Measurements from ENCODE around the gene DDX54.

Gene DDX54

GRCh38 chr12:113165521-113166450, 19.5 kb downstream of the DDX54 start:
- peaks cover 49% of the 10 kb centered on the region for H3K36me3 ChIP-seq (ENCODE audit: insufficient read depth, low read length)
- H3K9ac ChIP-seq (ENCODE audit: insufficient read length) = no peak overlapping the region
- no peak overlapping the region for H3K4me3 ChIP-seq
- no peak for DNase-seq (ENCODE audit: low read depth, low spot score)
- no peak for TF ChIP-seq FOXP2 (optimal IDR thresholded peaks at IDR 0.05; ENCODE audit: control extremely low read depth, extremely low read length, insufficient read depth)
- TF ChIP-seq EZH2 (IDR thresholded peaks at IDR 0.05) = no peak
- TF ChIP-seq POLR2AphosphoS5 (IDR thresholded peaks at IDR 0.05; ENCODE audit: borderline replicate concordance, low read depth, low read length) = no peak
- H3K27ac ChIP-seq = no peak overlapping the region
- H3K9me3 ChIP-seq (ENCODE audit: low read depth, low read length) = no peaks in the 10 kb centered on the region

GRCh38 chr12:113164014-113164413, 21.3 kb downstream of the DDX54 start:
- peaks cover 52% of the 10 kb centered on the region for H3K36me3 ChIP-seq (ENCODE audit: insufficient read depth, low read length)
- TF ChIP-seq POLR2AphosphoS5 (IDR thresholded peaks at IDR 0.05; ENCODE audit: borderline replicate concordance, low read depth, low read length) (no peak), FOXP2 (optimal IDR thresholded peaks at IDR 0.05; ENCODE audit: control extremely low read depth, extremely low read length, insufficient read depth) (no peak), EZH2 (IDR thresholded peaks at IDR 0.05) (no peak)
- H3K9me3 ChIP-seq (ENCODE audit: low read depth, low read length) = no peaks in the 10 kb centered on the region
- DNase-seq (ENCODE audit: low read depth, low spot score) = no peak
- no peak overlapping the region for H3K4me3 ChIP-seq
- H3K27ac ChIP-seq = no peak overlapping the region
- H3K9ac ChIP-seq (ENCODE audit: insufficient read length) = no peak overlapping the region

- H3K36me3 ChIP-seq (ENCODE audit: insufficient read depth, low read length) = peaks cover 52% of the 10 kb centered on the region
- TF ChIP-seq FOXP2 (optimal IDR thresholded peaks at IDR 0.05; ENCODE audit: control extremely low read depth, extremely low read length, insufficient read depth) (no peak), EZH2 (IDR thresholded peaks at IDR 0.05) (no peak), POLR2AphosphoS5 (IDR thresholded peaks at IDR 0.05; ENCODE audit: borderline replicate concordance, low read depth, low read length) (no peak)
- H3K27ac ChIP-seq = no peak overlapping the region
- no peak overlapping the region for H3K4me3 ChIP-seq
- no peak for DNase-seq (ENCODE audit: low read depth, low spot score)
- no peak overlapping the region for H3K9ac ChIP-seq (ENCODE audit: insufficient read length)
- no peaks in the 10 kb centered on the region for H3K9me3 ChIP-seq (ENCODE audit: low read depth, low read length)
Measured at GRCh38 chr12:113163030-113163360, 22.3 kb downstream of the DDX54 start.

- Histone ChIP-seq H3K27ac (no peak overlapping the region), H3K4me3 (no peak overlapping the region), H3K36me3 (ENCODE audit: insufficient read depth, low read length) (peaks cover 49% of the 10 kb centered on the region), H3K9ac (ENCODE audit: insufficient read length) (no peak overlapping the region), H3K9me3 (ENCODE audit: low read depth, low read length) (no peaks in the 10 kb centered on the region)
- no peak for DNase-seq (ENCODE audit: low read depth, low spot score)
- TF ChIP-seq EZH2 (IDR thresholded peaks at IDR 0.05) (no peak), FOXP2 (optimal IDR thresholded peaks at IDR 0.05; ENCODE audit: control extremely low read depth, extremely low read length, insufficient read depth) (no peak), POLR2AphosphoS5 (IDR thresholded peaks at IDR 0.05; ENCODE audit: borderline replicate concordance, low read depth, low read length) (no peak; the same call in 1 of the 2 replicates)
Measured at GRCh38 chr12:113162102-113163029, 22.9 kb downstream of the DDX54 start.

GRCh38 chr12:113161415-113162016, 23.8 kb downstream of the DDX54 start:
- Histone ChIP-seq H3K9me3 (ENCODE audit: low read depth, low read length) (no peaks in the 10 kb centered on the region), H3K9ac (ENCODE audit: insufficient read length) (no peak overlapping the region), H3K36me3 (ENCODE audit: insufficient read depth, low read length) (peaks cover 49% of the 10 kb centered on the region), H3K4me3 (no peak overlapping the region), H3K27ac (no peak overlapping the region)
- TF ChIP-seq EZH2 (IDR thresholded peaks at IDR 0.05) (no peak), POLR2AphosphoS5 (IDR thresholded peaks at IDR 0.05; ENCODE audit: borderline replicate concordance, low read depth, low read length) (no peak; the same call in 1 of the 2 replicates), FOXP2 (optimal IDR thresholded peaks at IDR 0.05; ENCODE audit: control extremely low read depth, extremely low read length, insufficient read depth) (no peak)
- peak; percentile 85 for DNase-seq (ENCODE audit: low read depth, low spot score)

- Histone ChIP-seq H3K27ac (no peak overlapping the region), H3K4me3 (no peak overlapping the region), H3K9ac (ENCODE audit: insufficient read length) (no peak overlapping the region), H3K9me3 (ENCODE audit: low read depth, low read length) (no peaks in the 10 kb centered on the region), H3K36me3 (ENCODE audit: insufficient read depth, low read length) (peaks cover 36% of the 10 kb centered on the region)
- DNase-seq (ENCODE audit: low read depth, low spot score) = no peak
- TF ChIP-seq POLR2AphosphoS5 (IDR thresholded peaks at IDR 0.05; ENCODE audit: borderline replicate concordance, low read depth, low read length) (no peak), EZH2 (IDR thresholded peaks at IDR 0.05) (no peak), FOXP2 (optimal IDR thresholded peaks at IDR 0.05; ENCODE audit: control extremely low read depth, extremely low read length, insufficient read depth) (no peak)
Measured at GRCh38 chr12:113159937-113160336, 25.3 kb downstream of the DDX54 start.

- no peak for DNase-seq (ENCODE audit: low read depth, low spot score)
Measured at GRCh38 chr12:113158439-113159203, 26.7 kb downstream of the DDX54 start.

More at GRCh38 chr12:113158439-113159203, 26.7 kb downstream of the DDX54 start:
- no peak overlapping the region for H3K9ac ChIP-seq (ENCODE audit: insufficient read length)
- H3K36me3 ChIP-seq (ENCODE audit: insufficient read depth, low read length) = peaks cover 36% of the 10 kb centered on the region
- H3K4me3 ChIP-seq = no peak overlapping the region
- no peak for TF ChIP-seq POLR2AphosphoS5 (IDR thresholded peaks at IDR 0.05; ENCODE audit: borderline replicate concordance, low read depth, low read length)
- no peak for TF ChIP-seq EZH2 (IDR thresholded peaks at IDR 0.05)
- no peak for TF ChIP-seq FOXP2 (optimal IDR thresholded peaks at IDR 0.05; ENCODE audit: control extremely low read depth, extremely low read length, insufficient read depth)
- H3K9me3 ChIP-seq (ENCODE audit: low read depth, low read length) = no peaks in the 10 kb centered on the region
- no peak overlapping the region for H3K27ac ChIP-seq

All from SK-N-MC (cell line).